WTC11 (cell line): Measurements from ENCODE around the gene EIF4E3. TPM values are rescaled to one million over a fixed set of nuclear protein-coding genes. Genes with fewer than 3 reads are reported as not detected.

Experiments
- ATAC-seq: fragments of 200-7000 bp; cut with Tn5 transposase; 2 replicates; pipeline ENCODE4 v1.10.0; 2021; ENCODE audit warnings: mild to moderate bottlenecking, moderate library complexity
- CTCF ChIA-PET: fragments of 300-600 bp; sonication (Branson Sonifier 250); formaldehyde crosslinking; loops from one replicate; lab custom pipeline; 2021; ENCODE audit warnings: antibody characterized with exemption; lab: Charles Lee
- POLR2A ChIA-PET: fragments of 350-600 bp; sonication (Branson Sonifier 250); formaldehyde crosslinking; loops from one replicate; lab custom pipeline; 2021; ENCODE audit warnings: antibody characterized with exemption; lab: Charles Lee
- DNase-seq: peaks from one replicate; pipeline ENCODE4 v3.0.0; 2021; ENCODE audit warnings: low spot score
- H3K27ac Mint-ChIP-seq: 2 replicates; pipeline ENCODE4 v1.8.0; 2021; ENCODE audit warnings: mixed read lengths
- H3K27me3 Mint-ChIP-seq: 2 replicates; pipeline ENCODE4 v1.8.0; 2021; ENCODE audit warnings: low read depth, mild to moderate bottlenecking, moderate library complexity, mixed read lengths
- H3K36me3 Mint-ChIP-seq: 2 replicates; pipeline ENCODE4 v1.8.0; 2021; ENCODE audit warnings: mixed read lengths
- H3K4me1 Mint-ChIP-seq: 2 replicates; pipeline ENCODE4 v1.8.0; 2022; ENCODE audit warnings: mixed read lengths
- H3K4me3 Mint-ChIP-seq: 2 replicates; pipeline ENCODE4 v1.8.0; 2021; ENCODE audit warnings: mild to moderate bottlenecking, moderate library complexity, mixed read lengths
- H3K9me3 Mint-ChIP-seq: 2 replicates; pipeline ENCODE4 v1.8.0; 2021; ENCODE audit warnings: mixed read lengths
- ATF1 ChIP-seq: sonication (generic); formaldehyde crosslinking; IDR thresholded peaks from 2 replicates; pipeline ENCODE4 v1.8.1; 2023; ENCODE audit warnings: mild to moderate bottlenecking, moderate library complexity, missing genetic modification reagents
- CREM ChIP-seq: sonication (generic); formaldehyde crosslinking; IDR thresholded peaks from 2 replicates; pipeline ENCODE4 v1.8.1; 2022; ENCODE audit warnings: mild to moderate bottlenecking, missing genetic modification reagents, moderate library complexity
- GRHL2 ChIP-seq: fragments of 250-450 bp; sonication (Bioruptor Pico); IDR thresholded peaks from 2 replicates; pipeline ENCODE4 v1.8.0; 2022; ENCODE audit warnings: mild to moderate bottlenecking, moderate library complexity; ENCODE audit not compliant: insufficient replicate concordance, severe bottlenecking
- MXD4 ChIP-seq: fragments of 250-450 bp; sonication (Bioruptor Pico); IDR thresholded peaks from 2 replicates; pipeline ENCODE4 v1.8.0; 2021; ENCODE audit warnings: mild to moderate bottlenecking, moderate library complexity, borderline replicate concordance
- MYBL2 ChIP-seq: sonication (generic); formaldehyde crosslinking; IDR thresholded peaks from 2 replicates; pipeline ENCODE4 v1.8.1; 2023; ENCODE audit warnings: mild to moderate bottlenecking, moderate library complexity, missing genetic modification reagents
- OVOL2 ChIP-seq: fragments of 250-450 bp; sonication (Bioruptor Pico); IDR thresholded peaks from 2 replicates; pipeline ENCODE4 v1.9.0; 2021; ENCODE audit warnings: mild to moderate bottlenecking, borderline replicate concordance
- RELA ChIP-seq: sonication (generic); formaldehyde crosslinking; IDR thresholded peaks from 2 replicates; pipeline ENCODE4 v1.8.1; 2022; ENCODE audit warnings: missing genetic modification reagents, mild to moderate bottlenecking, borderline replicate concordance
- SMAD4 ChIP-seq: sonication (generic); formaldehyde crosslinking; IDR thresholded peaks from 2 replicates; pipeline ENCODE4 v1.8.0; 2022; ENCODE audit warnings: mild to moderate bottlenecking, missing genetic modification reagents
- TCF7 ChIP-seq: sonication (generic); formaldehyde crosslinking; IDR thresholded peaks from 2 replicates; pipeline ENCODE4 v1.8.0; 2022; ENCODE audit warnings: mild to moderate bottlenecking, low read depth, missing genetic modification reagents, moderate library complexity
- TEAD4 ChIP-seq: sonication (generic); formaldehyde crosslinking; IDR thresholded peaks from 2 replicates; pipeline ENCODE4 v1.8.0; 2022; ENCODE audit warnings: mild to moderate bottlenecking, missing genetic modification reagents
- ZNF232 ChIP-seq: sonication (generic); formaldehyde crosslinking; IDR thresholded peaks from 2 replicates; pipeline ENCODE4 v1.8.0; 2022; ENCODE audit warnings: mild to moderate bottlenecking, missing genetic modification reagents
- total RNA-seq: library from RNA; stranded (reverse); gene quantifications from 3 replicates; pipeline ENCODE4 v1.2.3, GENCODE V29; 2021
- TF ChIP-seq, protein P1 (sequence below): sonication (generic); formaldehyde crosslinking; conservative IDR thresholded peaks from 2 replicates; pipeline ENCODE4 v1.8.1; 2022; ENCODE audit warnings: mild to moderate bottlenecking, missing genetic modification reagents
- TF ChIP-seq, protein P2 (sequence below): sonication (generic); formaldehyde crosslinking; IDR thresholded peaks from 2 replicates; pipeline ENCODE4 v1.8.1; 2022; ENCODE audit warnings: mild to moderate bottlenecking, moderate library complexity, missing genetic modification reagents
- TF ChIP-seq, protein P3 (sequence below): sonication (generic); formaldehyde crosslinking; IDR thresholded peaks from 2 replicates; pipeline ENCODE4 v1.8.0; 2023; ENCODE audit warnings: mild to moderate bottlenecking, missing genetic modification reagents
- TF ChIP-seq, protein P4 (sequence below): sonication (generic); formaldehyde crosslinking; IDR thresholded peaks from 2 replicates; pipeline ENCODE4 v1.8.1; 2022; ENCODE audit warnings: mild to moderate bottlenecking, missing genetic modification reagents, moderate library complexity, borderline replicate concordance
- TF ChIP-seq, protein P5 (sequence below): sonication (generic); formaldehyde crosslinking; IDR thresholded peaks from 2 replicates; pipeline ENCODE4 v1.8.1; 2023; ENCODE audit warnings: mild to moderate bottlenecking, missing genetic modification reagents, moderate library complexity
- TF ChIP-seq, protein P6 (sequence below): fragments of 250-450 bp; sonication (Bioruptor Pico); conservative IDR thresholded peaks from 2 replicates; pipeline ENCODE4 v1.9.0; 2021; ENCODE audit warnings: mild to moderate bottlenecking
- TF ChIP-seq, protein P7 (sequence below): sonication (generic); formaldehyde crosslinking; IDR thresholded peaks from 2 replicates; pipeline ENCODE4 v1.8.0; 2023; ENCODE audit warnings: missing genetic modification reagents
- TF ChIP-seq, protein P8 (sequence below): fragments of 250-450 bp; sonication (Bioruptor Pico); IDR thresholded peaks from 2 replicates; pipeline ENCODE4 v1.8.0; 2021; ENCODE audit warnings: mild to moderate bottlenecking
- TF ChIP-seq, protein P9 (sequence below): sonication (generic); formaldehyde crosslinking; IDR thresholded peaks from 2 replicates; pipeline ENCODE4 v1.8.0; 2022; ENCODE audit warnings: mild to moderate bottlenecking, missing genetic modification reagents

The EIF4E3 gene
- total RNA-seq, 1 experiment from 2014 or later: 16.5 TPM

DNA sequence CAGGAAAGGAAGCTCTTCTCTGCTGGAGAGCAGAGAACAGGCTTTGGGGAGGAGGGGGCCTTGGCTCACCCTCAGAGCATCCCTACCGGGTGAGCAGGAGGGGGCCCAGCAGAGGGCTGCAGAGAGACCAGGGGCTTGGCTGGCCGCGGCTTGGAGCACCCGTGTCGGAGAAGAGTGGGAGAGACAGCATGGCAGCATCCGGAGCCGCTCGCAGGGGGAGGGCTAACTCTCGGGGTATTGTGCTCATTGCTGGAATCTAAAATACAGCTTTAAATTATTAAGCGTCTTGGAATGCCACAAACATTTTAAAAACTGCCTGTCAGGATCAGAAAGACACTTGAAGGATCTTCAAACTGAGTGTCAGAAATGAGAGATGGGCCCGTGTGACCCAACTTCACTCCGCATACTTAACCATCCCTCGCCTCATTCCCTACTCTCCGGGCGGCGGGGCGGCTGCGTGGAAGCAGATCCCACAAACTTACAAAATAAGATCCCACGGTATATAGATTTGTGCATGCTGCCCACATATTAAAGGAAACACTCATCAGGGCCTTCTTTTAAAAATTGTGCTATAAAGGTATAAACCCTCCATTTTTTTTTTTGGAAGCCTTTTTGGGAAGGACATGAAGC lies 53.9 kb downstream of the EIF4E3 start:
- TF ChIP-seq MXD4 (CRISPR knock-in tag) (no peak), GRHL2 (no peak), MYBL2 (CRISPR knock-in tag) (no peak), TEAD4 (CRISPR knock-in tag) (no peak)
- TF ChIP-seq, protein P1, sequence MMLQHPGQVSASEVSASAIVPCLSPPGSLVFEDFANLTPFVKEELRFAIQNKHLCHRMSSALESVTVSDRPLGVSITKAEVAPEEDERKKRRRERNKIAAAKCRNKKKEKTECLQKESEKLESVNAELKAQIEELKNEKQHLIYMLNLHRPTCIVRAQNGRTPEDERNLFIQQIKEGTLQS (CRISPR knock-in tag): no peak
- H3K4me3 Mint-ChIP-seq: no peak overlapping the region
- H3K9me3 Mint-ChIP-seq: 0 out of 2 replicates have a peak, but pooled peaks cover 11% of the 10 kb centered on the region
- peaks cover 27% of the 10 kb centered on the region for H3K4me1 Mint-ChIP-seq
- CTCF ChIA-PET: interaction anchor here (1.2 kb wide), 1 partner anchor 10 kb away, joined by 7 read pairs; no protein-coding TSS in a partner anchor
- H3K27ac Mint-ChIP-seq: no peak overlapping the region
- ATAC-seq: no peak
- POLR2A ChIA-PET: no interaction called here
- H3K36me3 Mint-ChIP-seq: no peaks in the 10 kb centered on the region
- DNase-seq: no peak
- no peaks in the 10 kb centered on the region; the same call in 1 of the 2 replicates for H3K27me3 Mint-ChIP-seq

DNA sequence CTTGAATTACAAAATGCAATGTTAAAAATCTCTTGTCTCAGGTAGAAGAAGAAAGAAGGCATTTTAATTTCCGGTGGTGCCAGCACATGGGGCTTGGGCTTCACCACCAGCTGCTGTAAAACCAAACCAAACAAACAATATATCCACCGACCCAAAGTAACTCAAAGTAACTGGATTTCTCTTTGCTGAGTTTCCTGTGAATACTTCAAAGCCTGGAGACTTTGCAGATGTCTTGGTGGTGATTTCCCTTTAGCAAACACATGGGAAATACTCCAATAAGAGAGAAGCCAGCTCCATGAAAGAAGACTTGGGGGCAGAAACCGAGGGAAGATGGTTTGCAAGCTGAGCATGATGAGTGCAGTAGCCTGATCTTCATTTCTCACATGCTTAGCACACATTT lies 62.6 kb downstream of the EIF4E3 start:
- DNase-seq: no peak
- Mint-ChIP-seq H3K4me3 (no peak overlapping the region), H3K27me3 (no peaks in the 10 kb centered on the region; the same call in 1 of the 2 replicates), H3K36me3 (peaks cover 6% of the 10 kb centered on the region; the same call in 1 of the 2 replicates), H3K4me1 (peaks cover 3% of the 10 kb centered on the region; the same call in 1 of the 2 replicates), H3K27ac (no peak overlapping the region), H3K9me3 (peaks cover 11% of the 10 kb centered on the region)
- no peak for ATAC-seq
- POLR2A ChIA-PET: no interaction called here
- TF ChIP-seq, protein P2, sequence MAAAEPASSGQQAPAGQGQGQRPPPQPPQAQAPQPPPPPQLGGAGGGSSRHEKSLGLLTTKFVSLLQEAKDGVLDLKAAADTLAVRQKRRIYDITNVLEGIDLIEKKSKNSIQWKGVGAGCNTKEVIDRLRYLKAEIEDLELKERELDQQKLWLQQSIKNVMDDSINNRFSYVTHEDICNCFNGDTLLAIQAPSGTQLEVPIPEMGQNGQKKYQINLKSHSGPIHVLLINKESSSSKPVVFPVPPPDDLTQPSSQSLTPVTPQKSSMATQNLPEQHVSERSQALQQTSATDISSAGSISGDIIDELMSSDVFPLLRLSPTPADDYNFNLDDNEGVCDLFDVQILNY (CRISPR knock-in tag): no peak
- no peak for TF ChIP-seq ZNF232 (CRISPR knock-in tag)
- no peak for TF ChIP-seq CREM (CRISPR knock-in tag)
- TF ChIP-seq, protein P3, sequence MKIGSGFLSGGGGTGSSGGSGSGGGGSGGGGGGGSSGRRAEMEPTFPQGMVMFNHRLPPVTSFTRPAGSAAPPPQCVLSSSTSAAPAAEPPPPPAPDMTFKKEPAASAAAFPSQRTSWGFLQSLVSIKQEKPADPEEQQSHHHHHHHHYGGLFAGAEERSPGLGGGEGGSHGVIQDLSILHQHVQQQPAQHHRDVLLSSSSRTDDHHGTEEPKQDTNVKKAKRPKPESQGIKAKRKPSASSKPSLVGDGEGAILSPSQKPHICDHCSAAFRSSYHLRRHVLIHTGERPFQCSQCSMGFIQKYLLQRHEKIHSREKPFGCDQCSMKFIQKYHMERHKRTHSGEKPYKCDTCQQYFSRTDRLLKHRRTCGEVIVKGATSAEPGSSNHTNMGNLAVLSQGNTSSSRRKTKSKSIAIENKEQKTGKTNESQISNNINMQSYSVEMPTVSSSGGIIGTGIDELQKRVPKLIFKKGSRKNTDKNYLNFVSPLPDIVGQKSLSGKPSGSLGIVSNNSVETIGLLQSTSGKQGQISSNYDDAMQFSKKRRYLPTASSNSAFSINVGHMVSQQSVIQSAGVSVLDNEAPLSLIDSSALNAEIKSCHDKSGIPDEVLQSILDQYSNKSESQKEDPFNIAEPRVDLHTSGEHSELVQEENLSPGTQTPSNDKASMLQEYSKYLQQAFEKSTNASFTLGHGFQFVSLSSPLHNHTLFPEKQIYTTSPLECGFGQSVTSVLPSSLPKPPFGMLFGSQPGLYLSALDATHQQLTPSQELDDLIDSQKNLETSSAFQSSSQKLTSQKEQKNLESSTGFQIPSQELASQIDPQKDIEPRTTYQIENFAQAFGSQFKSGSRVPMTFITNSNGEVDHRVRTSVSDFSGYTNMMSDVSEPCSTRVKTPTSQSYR (CRISPR knock-in tag): no peak
- no peak for TF ChIP-seq OVOL2
- TF ChIP-seq SMAD4 (CRISPR knock-in tag): no peak
- TF ChIP-seq, protein P4, sequence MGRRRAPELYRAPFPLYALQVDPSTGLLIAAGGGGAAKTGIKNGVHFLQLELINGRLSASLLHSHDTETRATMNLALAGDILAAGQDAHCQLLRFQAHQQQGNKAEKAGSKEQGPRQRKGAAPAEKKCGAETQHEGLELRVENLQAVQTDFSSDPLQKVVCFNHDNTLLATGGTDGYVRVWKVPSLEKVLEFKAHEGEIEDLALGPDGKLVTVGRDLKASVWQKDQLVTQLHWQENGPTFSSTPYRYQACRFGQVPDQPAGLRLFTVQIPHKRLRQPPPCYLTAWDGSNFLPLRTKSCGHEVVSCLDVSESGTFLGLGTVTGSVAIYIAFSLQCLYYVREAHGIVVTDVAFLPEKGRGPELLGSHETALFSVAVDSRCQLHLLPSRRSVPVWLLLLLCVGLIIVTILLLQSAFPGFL (CRISPR knock-in tag): no peak
- TF ChIP-seq, protein P5, sequence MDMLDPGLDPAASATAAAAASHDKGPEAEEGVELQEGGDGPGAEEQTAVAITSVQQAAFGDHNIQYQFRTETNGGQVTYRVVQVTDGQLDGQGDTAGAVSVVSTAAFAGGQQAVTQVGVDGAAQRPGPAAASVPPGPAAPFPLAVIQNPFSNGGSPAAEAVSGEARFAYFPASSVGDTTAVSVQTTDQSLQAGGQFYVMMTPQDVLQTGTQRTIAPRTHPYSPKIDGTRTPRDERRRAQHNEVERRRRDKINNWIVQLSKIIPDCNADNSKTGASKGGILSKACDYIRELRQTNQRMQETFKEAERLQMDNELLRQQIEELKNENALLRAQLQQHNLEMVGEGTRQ (CRISPR knock-in tag): no peak
- TF ChIP-seq, protein P6, sequence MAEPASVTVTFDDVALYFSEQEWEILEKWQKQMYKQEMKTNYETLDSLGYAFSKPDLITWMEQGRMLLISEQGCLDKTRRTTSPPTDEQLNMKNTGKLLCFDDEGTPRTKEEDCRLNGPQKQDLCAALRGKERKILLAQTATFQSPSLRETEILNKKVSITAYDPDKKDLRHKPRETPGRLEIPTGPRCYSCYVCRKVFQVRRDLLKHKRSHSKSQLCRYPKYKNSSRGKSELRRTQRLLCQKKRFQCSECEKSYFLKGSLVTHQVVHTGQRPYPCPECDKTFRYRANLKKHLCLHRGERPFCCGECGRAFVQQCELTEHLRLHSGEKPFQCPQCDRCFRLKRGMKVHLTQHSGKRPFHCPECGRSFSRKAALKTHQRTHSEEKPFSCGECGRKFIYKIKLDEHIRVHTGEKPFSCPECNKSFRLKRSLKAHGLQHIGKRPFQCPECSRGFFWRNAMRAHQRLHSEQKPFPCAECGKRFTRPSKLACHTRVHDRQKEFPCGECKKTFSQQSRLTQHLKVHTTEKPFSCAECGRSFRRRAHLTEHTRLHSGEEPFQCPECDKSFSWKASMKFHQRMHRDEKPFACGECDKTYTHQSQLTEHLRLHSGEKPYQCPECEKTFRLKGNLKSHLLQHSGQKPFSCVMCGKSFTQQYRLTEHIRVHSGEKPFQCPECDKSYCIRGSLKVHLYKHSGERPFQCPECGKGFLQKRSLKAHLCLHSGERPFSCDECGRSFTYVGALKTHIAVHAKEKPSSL: no peak
- no peak for TF ChIP-seq TCF7 (CRISPR knock-in tag)
- TF ChIP-seq RELA (CRISPR knock-in tag): no peak
- no peak for TF ChIP-seq ATF1 (CRISPR knock-in tag)
- TF ChIP-seq, protein P7, sequence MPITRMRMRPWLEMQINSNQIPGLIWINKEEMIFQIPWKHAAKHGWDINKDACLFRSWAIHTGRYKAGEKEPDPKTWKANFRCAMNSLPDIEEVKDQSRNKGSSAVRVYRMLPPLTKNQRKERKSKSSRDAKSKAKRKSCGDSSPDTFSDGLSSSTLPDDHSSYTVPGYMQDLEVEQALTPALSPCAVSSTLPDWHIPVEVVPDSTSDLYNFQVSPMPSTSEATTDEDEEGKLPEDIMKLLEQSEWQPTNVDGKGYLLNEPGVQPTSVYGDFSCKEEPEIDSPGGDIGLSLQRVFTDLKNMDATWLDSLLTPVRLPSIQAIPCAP (CRISPR knock-in tag): no peak
- TF ChIP-seq, protein P8, sequence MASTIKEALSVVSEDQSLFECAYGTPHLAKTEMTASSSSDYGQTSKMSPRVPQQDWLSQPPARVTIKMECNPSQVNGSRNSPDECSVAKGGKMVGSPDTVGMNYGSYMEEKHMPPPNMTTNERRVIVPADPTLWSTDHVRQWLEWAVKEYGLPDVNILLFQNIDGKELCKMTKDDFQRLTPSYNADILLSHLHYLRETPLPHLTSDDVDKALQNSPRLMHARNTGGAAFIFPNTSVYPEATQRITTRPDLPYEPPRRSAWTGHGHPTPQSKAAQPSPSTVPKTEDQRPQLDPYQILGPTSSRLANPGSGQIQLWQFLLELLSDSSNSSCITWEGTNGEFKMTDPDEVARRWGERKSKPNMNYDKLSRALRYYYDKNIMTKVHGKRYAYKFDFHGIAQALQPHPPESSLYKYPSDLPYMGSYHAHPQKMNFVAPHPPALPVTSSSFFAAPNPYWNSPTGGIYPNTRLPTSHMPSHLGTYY (CRISPR knock-in tag): no peak
- TF ChIP-seq, protein P9, sequence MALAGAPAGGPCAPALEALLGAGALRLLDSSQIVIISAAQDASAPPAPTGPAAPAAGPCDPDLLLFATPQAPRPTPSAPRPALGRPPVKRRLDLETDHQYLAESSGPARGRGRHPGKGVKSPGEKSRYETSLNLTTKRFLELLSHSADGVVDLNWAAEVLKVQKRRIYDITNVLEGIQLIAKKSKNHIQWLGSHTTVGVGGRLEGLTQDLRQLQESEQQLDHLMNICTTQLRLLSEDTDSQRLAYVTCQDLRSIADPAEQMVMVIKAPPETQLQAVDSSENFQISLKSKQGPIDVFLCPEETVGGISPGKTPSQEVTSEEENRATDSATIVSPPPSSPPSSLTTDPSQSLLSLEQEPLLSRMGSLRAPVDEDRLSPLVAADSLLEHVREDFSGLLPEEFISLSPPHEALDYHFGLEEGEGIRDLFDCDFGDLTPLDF (CRISPR knock-in tag): no peak
- CTCF ChIA-PET: interaction anchor here (1.3 kb wide), 1 partner anchor 19 kb away, joined by 6 read pairs; no protein-coding TSS in a partner anchor
